LNCAP (cell line): ENCODE measurements around the gene KRT85.

Source experiments
- TF ChIP-seq, protein P1 (sequence below): fragments of 450-650 bp; IDR thresholded peaks from 2 replicates; pipeline ENCODE4 v1.5.1; 2017; ENCODE audit warnings: mild to moderate bottlenecking

KRT85 gene

DNA sequence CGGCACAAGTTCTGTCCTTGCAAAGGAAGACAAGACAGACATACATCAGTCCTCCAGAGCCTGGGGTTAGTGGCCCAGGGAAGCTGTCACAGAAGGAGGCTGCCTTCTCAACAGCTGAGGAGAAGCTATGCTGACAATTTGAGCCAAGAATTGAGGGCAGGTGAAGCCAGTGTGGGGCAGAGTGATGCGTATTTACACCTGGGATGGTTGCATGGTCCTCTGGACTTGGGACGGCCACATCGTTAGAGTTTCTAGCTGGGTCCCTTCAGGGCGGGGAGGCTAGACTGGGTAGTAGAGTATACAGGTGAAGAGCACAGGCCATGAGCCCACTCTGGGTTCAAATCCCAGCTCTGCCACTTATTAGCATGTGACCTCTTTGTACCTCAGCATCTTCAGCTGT lies 16.5 kb downstream of the KRT85 start:
- TF ChIP-seq, protein P1, sequence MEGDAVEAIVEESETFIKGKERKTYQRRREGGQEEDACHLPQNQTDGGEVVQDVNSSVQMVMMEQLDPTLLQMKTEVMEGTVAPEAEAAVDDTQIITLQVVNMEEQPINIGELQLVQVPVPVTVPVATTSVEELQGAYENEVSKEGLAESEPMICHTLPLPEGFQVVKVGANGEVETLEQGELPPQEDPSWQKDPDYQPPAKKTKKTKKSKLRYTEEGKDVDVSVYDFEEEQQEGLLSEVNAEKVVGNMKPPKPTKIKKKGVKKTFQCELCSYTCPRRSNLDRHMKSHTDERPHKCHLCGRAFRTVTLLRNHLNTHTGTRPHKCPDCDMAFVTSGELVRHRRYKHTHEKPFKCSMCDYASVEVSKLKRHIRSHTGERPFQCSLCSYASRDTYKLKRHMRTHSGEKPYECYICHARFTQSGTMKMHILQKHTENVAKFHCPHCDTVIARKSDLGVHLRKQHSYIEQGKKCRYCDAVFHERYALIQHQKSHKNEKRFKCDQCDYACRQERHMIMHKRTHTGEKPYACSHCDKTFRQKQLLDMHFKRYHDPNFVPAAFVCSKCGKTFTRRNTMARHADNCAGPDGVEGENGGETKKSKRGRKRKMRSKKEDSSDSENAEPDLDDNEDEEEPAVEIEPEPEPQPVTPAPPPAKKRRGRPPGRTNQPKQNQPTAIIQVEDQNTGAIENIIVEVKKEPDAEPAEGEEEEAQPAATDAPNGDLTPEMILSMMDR = no peak

DNA sequence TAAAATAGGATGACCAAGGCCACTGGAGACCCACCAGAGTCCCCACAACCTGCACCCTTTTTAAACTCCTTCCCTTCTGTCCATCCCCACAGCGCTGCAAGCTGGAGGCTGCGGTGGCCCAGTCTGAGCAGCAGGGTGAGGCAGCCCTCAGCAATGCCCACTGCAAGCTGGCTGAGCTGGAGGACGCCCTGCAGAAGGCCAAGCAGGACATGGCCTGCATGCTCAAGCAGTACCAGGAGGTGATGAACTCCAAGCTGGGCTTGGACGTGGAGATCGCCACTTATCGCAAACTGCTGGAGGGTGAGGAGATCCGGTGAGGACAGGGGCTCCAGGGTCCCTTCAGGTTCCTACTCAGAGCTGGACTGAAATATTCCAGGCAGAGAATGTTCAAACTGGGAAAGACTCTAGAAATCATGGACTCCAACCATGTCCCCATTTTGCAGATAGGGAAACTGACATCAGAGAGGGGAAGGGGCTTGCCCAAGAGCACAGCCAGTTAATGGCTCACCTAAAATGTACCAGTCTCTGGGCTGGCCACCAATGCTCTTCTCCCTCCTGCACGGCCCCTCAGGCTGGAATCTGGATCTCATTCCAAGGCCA lies 17.2 kb downstream of the KRT85 start:
- TF ChIP-seq, protein P1 = no peak

DNA sequence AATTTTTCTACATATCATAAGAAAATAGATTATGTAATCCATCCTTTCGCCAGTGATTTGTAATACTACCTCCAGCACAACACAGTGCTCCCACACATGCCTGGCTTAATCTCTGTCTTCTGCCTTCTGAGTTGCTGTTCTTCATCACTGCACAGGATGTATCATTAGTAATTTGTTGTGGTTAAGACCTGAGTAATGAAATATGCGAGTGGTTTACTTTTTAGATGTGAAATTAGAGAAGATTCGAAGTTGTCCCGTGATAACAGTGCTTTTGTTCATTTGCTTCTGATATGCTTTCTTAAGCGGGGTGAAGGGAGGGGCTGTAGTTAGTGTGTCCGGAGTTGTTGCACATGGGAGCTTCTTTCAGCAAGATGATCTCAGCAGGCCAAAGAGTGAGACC lies 18.1 kb downstream of the KRT85 start:
- TF ChIP-seq, protein P1 = no peak

DNA sequence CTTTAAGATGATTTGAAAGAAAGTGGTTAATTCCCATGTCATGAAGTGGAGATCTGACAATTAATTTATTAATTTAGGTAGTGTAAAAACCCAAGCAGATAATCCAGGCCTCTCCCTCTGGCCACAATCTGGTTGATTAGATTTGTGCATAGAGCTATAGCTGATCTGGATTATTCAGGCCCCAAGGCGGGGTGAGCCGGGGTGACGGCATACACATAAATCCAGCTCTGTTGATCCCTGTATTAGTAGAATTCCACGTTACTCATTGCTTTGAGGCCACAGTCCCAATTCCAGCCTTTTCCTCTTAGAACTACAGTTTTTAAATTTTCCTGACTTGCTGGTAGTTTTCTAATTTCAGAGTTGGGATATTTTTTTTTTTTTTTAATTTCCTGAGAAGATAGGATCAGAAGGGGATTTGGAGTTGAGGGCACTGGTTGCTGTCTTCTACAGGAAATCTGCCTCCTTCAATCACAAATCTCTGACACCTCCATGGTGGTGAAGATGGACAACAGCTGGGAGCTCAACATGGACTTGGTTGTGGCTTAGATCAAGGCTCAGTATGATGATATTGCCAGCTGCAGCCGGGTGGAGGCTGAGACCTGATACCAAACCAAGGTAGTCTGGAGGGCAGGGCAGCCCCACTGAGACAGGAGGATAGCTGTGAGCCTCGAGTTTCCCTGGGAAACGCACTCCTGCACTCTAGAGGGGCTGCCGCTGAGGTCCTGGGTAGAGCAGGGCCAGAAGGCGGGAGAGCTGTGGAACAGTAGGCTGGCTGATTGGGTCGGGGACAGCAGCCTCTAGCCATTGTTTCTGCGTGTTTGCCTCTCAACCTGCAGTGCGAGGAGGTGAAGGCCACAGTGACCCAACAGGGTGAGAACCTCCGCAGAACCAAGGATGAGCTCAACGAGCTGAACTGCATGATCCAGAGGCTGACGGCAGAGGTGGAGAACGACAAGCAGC lies 19.4 kb downstream of the KRT85 start:
- TF ChIP-seq, protein P1 = no peak

DNA sequence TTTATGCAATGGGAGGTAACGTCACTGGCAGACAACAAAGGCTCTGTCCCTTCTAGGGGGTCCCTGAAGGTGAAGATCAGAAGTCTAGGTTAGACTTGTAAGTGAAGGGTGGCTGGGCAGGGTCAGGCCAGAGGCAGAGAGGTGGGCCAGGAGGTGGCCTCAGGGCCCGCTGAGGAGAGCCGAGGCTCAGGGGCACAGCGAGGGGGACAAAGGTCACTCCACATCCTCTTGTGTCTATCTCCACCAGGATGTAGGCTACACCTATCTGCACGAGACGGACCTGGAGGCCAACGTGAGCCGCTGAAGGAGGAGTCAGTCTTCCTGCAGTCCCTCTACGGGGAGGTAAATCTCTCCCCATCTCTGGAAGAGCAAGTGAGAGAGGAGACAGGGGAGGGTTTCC lies 20.3 kb downstream of the KRT85 start:
- TF ChIP-seq, protein P1 = no peak

DNA sequence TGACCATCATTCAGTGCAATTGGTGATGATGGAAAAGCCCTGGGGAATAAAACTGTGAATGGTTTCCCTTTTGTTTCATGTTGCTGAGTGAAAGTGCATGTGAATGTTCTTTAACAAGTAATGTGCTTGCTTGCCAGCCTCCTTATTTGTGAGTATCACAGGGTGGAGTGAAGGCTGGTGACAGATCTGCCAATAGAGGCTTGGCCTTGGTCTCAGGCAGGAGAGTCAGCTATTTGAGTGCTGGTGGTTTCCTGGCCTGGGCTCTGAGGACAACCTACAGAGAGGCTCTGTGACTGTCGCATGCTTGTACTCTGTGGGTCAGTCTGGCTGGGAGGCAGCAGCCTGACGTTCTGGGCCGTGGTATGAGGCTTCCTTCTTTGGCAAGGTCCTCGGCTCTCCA lies 20.7 kb downstream of the KRT85 start:
- TF ChIP-seq, protein P1 = no peak

DNA sequence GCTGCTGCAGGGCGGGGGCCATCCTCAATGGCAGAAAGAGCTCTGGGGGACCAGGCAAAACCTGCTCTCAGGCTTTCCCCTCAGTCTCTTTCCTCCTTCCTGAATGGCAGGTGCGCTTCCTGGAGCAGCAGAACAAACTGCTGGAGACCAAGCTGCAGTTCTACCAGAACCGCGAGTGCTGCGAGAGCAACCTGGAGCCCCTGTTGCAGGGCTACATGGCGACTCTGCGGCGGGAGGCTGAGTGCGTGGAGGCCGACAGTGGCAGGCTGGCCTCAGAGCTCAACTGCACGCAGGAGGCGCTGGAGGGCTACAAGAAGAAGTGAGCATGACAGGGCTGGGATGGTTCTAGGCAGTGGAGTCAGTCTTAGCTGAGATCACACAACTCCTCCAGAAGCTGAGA lies 23.2 kb downstream of the KRT85 start:
- TF ChIP-seq, protein P1 = no peak
